G401.6 (cell line): Measurements from ENCODE around the gene WWC2.
A peak's percentile ranks its signal among the peaks of the same experiment; 100 is the strongest.

Experiments
- FAIRE-seq: peaks from 2 replicates; lab custom pipeline; 2012; peaks lifted over from hg19 to GRCh38; lab: Jason Lieb, UNC

The WWC2 gene

DNA sequence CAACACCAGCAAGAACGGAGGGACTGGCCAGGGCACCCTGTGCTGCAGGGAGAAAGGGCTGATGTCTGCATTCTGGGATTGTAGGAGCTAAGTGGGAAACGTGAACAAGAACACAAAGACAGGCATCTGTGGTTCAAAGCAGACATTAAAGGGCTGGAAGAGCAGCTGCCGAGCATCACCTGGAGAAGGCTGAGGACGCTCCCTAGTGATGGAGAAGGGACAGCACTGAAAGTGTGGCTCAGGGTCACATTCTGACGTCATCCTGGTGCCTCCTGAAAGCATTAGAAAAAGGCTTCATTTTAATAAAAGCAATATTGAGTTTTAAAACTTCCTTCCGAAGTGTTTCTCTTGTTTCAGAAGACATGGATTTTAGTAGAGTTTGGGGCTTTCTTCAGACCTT is 158.8 kb downstream of the WWC2 start:
- no peak for FAIRE-seq

DNA sequence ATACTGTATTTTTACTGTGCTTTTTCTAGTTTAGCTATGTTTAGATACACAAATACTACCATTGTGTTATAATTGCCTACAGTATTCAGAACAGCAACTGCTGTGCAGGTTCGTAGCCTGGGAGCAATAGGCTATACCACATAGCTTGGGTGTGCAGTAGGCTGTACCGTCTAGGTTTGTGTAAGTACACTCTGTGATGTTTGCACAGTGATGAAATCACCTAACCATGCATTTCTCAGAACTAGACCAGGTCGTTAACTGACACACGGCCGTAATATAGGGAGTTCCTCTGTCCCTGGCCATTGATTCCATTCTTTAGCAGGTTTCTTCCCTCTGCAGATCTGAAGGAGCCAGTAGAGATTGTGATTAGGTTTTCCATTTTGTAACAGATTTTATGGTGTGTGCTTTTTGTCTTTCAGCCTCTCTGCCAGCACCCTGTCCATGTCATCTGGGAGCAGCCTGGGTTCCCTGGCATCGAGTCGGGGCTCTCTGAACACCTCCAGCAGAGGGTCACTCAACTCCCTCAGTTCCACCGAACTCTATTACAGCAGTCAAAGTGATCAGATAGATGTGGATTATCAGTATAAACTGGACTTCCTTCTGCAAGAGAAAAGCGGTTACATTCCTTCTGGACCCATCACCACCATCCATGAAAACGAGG is 161.6 kb downstream of the WWC2 start:
- no peak for FAIRE-seq

DNA sequence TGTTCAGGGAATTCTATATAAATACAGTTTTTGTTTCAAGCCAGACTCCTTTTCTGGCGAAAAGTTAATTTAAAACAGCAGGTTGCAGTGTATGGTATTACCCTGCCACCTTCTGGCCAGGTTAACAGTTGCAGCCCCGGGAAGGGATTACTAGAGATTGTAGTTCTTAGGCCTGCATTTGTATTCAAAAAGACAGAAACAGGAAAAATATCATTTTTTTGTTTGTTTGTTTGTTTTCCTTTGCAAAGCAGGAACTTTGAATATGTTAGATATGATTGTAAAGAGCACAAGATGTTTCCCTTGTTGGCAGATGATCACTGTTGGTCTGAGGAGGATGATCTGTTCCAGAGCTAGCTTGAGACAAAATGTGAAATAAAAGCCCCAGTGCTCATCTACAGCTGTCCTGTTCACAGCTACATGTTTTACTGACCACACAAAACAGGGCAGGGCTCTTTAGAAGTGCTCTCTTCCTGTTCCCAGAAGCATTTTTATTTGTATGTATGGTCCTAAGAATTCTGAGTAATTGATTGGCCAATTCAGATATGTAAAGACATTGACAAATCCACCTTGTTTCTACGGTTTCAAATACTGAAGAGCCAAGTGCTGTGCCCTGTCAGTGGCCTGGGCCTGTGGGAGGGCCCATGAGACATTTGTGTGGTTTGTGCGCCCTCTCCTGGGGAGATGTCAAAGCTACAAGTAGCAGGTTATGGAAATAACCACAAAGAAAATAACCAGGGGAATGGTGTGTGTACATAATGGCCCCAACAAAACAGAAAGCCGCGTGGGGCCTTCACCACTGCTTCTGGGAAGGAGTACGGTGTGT is 163.1 kb downstream of the WWC2 start:
- FAIRE-seq = peak; percentile 93

GRCh38 chr4:183262776-183263100 is 163.7 kb downstream of the WWC2 start:
- no peak for FAIRE-seq

- FAIRE-seq = no peak
Measured at GRCh38 chr4:183263787-183264386, 164.8 kb downstream of the WWC2 start.

- no peak for FAIRE-seq
Measured at GRCh38 chr4:183264614-183265013, 165.6 kb downstream of the WWC2 start.

- FAIRE-seq = no peak
Measured at GRCh38 chr4:183266371-183266770, 167.3 kb downstream of the WWC2 start.

DNA sequence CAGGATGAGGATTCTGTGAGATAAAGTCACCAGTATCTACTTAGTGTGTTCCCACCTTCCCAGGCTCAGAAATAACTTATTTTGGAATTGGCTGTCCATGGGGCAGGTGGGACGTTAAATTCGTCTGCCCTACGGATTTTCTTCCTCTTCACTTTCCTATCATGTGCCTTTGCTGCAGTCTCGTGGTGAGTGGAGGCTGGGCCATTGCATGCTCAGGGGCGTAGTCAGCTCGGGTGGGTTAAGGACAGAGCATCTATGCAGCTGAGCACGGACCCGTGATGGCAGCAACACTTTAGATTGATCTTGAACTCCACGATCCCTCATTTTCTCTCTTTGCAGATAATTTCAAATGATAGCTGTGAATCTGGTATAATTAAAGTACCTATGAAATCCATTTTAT is 169.5 kb downstream of the WWC2 start:
- FAIRE-seq = no peak

GRCh38 chr4:183272384-183272783 is 173.3 kb downstream of the WWC2 start:
- FAIRE-seq = no peak

- FAIRE-seq = peak; percentile 53
Measured at GRCh38 chr4:183276106-183276505, 177.0 kb downstream of the WWC2 start.

DNA sequence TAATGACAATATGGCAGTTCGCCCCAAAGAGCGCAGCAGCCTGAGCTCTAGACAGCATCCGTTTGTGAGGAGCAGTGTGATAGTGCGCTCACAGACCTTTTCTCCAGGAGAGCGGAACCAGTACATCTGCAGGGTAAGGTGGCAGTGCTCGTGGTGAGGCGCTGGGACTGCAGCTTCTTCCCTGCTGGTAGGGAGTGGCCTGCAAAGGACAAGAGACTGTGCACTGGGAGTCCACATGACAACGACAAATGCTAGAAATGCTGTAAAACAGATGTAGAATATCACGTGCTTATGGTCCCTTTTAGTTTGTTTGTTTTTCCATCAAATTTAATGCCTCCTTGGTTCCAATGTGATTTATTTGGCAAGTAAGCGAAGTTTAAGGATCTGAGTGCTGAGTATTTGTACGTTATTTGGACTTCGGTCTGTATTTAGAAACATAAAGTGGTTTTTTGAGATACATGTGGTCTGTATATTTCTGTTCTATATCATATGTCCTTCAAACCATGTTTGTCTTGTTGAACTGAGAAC is 185.3 kb downstream of the WWC2 start:
- FAIRE-seq = no peak

DNA sequence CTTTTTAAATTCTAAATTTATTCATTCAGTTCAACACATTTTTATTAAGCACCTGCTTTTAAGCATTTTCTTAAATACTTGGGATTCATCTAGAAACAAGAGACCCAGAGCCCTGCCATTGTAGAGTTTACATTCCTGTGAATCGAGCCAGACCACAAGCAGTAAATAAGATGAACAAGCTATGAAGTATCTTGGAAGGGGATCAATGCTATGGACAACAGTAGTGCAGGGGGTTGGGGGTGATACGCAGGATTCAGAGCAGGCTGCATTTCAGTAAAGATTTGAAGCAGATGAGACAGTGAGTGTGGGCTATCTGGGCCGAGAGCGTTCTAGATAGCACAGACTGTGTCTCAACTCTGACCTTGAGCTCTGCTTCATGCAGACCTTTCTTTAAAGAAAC is 185.9 kb downstream of the WWC2 start:
- FAIRE-seq = no peak

DNA sequence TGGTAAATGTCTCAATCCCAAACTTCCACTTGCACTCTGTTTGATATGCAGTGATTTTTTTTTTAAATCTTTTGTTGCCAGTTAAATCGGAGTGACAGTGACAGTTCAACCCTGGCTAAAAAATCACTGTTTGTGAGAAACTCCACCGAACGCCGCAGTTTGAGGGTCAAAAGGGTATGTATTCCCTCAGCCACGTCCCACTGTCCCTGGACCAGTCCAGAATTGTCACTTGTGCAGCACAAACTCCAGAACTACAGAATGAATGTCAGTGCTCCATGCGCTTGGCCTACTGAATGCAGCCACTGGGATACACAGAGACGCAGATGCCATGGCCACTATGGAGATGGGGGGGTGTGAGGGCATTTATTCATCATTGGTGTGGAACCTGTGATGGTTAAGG is 186.8 kb downstream of the WWC2 start:
- FAIRE-seq = no peak

DNA sequence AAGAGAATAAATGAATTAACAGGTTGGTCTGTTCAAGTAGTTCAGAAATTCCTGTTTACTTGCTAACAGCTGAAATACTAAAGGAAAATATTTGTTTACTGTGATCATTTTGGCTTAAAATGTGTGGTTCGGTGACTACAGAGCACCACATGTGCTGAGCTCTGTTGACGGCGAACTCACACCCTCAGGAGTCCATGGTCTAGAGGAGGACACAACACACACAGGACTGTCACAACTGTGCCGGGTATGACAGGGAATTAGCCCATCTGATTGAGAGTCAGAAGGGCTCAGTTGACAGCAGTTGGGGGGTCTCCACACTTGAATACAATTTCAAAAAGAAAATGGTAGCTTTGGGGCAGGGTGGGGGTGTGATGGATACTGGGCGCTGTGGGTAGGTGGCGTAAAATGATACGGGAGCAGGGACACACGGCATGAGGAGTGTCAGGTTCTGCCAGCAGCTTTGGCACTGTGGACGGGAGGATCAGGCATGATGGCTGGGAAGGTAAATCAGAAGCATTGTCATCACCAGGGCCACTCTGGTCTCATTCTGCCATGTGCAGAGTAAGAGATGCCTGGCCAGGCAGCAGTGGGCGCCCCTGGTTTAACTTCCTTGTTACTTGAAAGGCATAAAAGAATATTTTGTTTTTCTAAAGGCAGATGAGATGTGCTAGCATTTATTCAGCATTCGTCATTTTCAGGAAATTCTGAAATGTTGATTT is 187.7 kb downstream of the WWC2 start:
- FAIRE-seq = no peak

DNA sequence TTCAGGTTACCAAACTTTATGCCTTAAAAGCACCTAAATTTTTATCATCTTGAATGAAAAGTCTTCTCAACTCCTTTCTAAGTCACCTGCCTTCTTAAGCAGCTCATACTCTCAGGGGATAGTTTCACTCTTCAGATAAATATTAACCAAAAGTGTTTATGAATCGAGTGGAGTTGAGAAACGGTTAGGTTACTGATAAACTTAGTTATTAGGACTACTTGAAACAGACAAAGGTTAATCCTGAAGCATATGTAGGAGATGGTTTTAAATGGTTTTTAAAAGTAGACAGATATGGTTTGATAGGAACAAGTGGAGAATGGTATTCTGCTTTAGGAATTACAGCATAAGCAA is 188.2 kb downstream of the WWC2 start:
- no peak for FAIRE-seq

DNA sequence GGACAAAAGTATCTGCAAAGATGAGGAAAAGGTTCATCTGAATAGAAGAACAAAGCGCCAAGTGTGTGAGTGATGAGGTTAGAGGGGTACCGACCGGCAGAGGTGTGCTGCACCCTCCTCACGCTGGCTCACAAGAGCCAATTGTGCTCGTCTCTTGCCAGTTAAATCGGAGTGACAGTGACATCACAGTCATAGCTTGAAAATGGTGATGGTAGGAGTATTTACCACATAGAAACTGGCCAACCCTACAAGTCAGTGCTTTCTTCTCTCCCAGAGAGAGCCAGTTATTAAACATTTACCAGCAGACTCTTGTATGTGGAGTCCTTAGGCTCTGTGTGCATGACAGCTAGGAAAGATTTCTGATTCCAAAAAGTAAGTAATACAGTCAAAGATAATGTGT is 188.6 kb downstream of the WWC2 start:
- no peak for FAIRE-seq

DNA sequence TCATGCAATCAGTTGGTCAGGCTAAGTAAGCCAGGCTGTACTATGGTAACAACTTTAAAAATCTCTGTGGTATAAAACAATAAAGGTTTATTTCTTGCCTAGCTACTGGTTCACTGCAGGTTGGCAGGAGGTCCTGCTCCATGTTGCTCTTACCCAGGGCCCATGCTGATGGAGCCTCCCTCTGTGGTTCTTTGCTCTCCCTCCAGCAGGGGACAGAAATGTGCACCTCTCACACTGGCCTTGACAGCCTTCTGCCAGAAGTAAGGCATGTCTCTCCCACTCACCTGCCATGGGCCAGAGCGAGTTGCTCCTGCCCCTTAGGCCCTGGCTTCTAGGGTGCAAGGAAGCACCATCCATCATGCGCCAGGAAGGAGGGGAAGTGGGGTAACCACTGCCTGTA is 189.9 kb downstream of the WWC2 start:
- FAIRE-seq = no peak

DNA sequence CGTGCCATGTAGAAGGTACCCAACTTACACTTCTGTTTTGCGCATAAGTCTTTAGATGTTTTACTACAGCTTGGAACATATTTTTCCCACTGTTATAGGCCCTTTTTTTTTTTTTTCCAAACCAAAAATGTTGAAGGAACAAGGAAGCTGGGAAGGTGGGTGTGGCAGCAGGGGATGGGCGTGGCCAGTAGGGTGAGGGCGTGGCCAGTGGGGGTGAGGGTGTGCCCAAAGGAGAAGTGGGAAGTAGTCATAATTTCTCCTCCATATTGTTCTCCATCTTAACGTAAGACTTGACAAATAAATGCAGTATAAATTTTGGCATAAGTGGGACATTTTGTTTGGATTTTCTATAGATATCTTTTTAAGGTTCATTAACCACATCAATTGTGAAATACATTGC is 190.6 kb downstream of the WWC2 start:
- no peak for FAIRE-seq

DNA sequence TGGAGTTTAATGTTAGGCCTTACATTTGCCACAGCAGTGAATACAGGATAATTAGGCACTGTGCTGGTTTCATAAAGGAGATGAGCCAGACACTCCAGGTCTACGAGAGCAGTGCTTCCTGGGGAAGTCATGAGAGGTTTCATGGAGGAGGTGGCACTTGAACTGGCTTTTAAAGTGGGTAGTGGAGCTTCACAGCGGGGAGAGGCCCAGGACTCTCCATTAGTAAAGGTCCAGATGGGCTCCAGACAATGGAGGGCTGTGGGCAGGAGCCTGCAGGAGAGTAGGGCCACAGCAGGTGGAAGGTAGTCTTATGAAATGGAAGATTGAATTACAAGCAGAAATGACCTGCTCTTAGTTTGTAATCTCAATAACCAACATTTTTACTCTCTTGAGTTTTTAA is 192.0 kb downstream of the WWC2 start:
- FAIRE-seq = no peak

DNA sequence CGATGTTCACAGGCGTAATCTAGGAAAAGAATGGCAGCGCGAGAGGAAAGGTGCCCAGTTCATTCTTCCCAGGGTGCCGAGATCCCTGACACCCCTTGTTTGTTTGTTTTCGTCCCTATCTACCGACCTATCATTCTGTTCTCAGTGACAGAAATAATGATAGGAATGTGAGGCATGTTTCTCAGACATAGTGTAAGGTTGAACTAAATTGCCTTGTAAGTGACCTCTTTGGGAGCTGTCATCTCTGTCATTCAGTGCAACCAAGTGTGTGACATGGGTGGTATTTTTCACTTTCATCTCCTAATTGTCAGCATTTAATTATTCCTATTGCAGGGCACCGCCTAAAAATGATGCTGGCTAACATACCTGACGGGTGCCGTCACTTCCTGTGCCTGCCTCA is 196.7 kb downstream of the WWC2 start:
- FAIRE-seq = no peak

- FAIRE-seq = no peak
Measured at GRCh38 chr4:183297675-183298074, 198.6 kb downstream of the WWC2 start.

DNA sequence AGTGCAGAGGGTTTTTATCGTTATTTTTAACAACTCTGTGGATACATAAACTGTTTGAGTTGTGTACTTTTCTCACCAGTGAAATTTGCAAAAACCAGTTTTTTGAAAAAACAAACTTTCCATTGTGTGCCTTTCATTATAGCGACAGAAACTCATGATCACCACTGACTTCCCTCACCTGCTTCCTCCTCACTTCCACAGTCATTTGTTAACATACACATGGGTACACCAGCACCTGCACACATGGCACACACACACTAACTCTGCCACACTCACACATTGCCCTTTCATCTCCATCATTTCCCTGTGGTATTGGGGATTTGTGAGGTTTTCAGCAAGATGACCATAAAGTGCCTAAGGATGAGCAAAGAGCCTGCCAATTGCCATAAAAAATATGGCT is 200.4 kb downstream of the WWC2 start:
- no peak for FAIRE-seq

DNA sequence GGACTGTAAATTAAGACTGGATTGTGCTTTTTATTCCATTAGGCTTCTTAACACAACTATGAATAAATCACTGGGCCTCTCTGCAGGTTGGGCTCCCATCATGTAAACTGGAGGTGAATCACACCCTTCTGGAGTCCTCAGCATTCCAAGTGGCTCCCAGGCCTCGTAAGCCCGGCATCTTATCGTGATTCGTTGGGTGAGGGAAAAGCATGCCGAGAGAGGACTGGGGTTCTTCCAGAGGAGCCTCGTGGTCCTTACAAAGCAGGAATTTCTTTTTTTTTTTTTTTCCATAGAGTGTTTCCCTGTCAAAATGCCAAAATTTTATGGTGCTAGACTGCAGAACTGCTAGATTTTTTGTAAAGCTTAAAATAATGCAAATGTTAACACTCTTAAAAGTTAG is 201.0 kb downstream of the WWC2 start:
- FAIRE-seq = no peak
